Heart left ventricle (tissue), 16 donors: ENCODE measurements around the gene NKAIN2. TPM values are rescaled to one million over a fixed set of nuclear protein-coding genes. Genes with fewer than 3 reads are reported as not detected.

ENCODE experiments used
- ATAC-seq, 4 donors: fragments of 200-7000 bp; cut with Tn5 transposase; one replicate each; pipeline ENCODE4 v1.9.1; 2020 to 2022; ENCODE audit warnings: moderate library complexity in 4 of 4, mild to moderate bottlenecking in 3 of 4, moderate number of reproducible peaks in 1 of 4
- DNase-seq, 5 donors: peaks; one replicate each; pipeline ENCODE4 v3.0.0-alpha.2; 2020
- H3K27ac ChIP-seq, 12 donors: fragments of 200-600 bp; sonication (generic) in 4 of 12; one replicate each; pipeline versions ENCODE4 v1.5.0 to v1.8.0; 2016 to 2022; ENCODE audit warnings: mild to moderate bottlenecking in 2 of 12
- H3K27me3 ChIP-seq, 9 donors: fragments of 200-600 bp; sonication (generic) in 2 of 9; one replicate each; pipeline versions ENCODE4 v1.5.1 to v1.8.0; 2016 to 2022; ENCODE audit warnings: mild to moderate bottlenecking in 3 of 9
- H3K36me3 ChIP-seq, 9 donors: fragments of 200-600 bp; sonication (generic) in 2 of 9; one replicate each; pipeline versions ENCODE4 v1.5.0 to v1.8.0; 2018 to 2022; ENCODE audit warnings: mild to moderate bottlenecking in 2 of 9
- H3K4me1 ChIP-seq, 12 donors: fragments of 200-600 bp; sonication (generic) in 4 of 12; one replicate each; pipeline versions ENCODE4 v1.5.0 to v1.8.0; 2016 to 2022; ENCODE audit warnings: mild to moderate bottlenecking in 3 of 12
- H3K4me3 ChIP-seq, 12 donors: fragments of 200-600 bp; sonication (generic) in 4 of 12; one replicate each; pipeline versions ENCODE4 v1.5.0 to v1.8.0; 2017 to 2022; ENCODE audit warnings: mild to moderate bottlenecking in 9 of 12, moderate library complexity in 4 of 12
- H3K9me3 ChIP-seq, 12 donors: fragments of 200-600 bp; sonication (generic) in 4 of 12; one replicate each; pipeline versions ENCODE4 v1.5.0 to v1.8.0; 2016 to 2022; ENCODE audit warnings: mild to moderate bottlenecking in 1 of 12
- POLR2A ChIP-seq, 2 donors: fragments of 450-650 bp; IDR thresholded peaks; one replicate each; pipeline ENCODE4 v1.6.1; 2017; ENCODE audit warnings: antibody characterized with exemption in 2 of 2, mild to moderate bottlenecking in 2 of 2, moderate library complexity in 2 of 2
- WGBS, 4 donors: extraction: QIAGEN DNeasy Blood & Tissue Kit in 2 of 4; methylation state at CpG; one replicate each; pipeline versions ENCODE4 v1.1.5 to v1.1.7; 2013 to 2018; 5-methylcytosine and 5-hydroxymethylcytosine counted together
- intact Hi-C, 10 donors: fragments of 100-400 bp; cut with DNase I; formaldehyde crosslinking; loops; one replicate each; pipeline versions ENCODE4 v1.11.1 to v1.14.2; 2022
- polyA plus RNA-seq, 2 donors: library from polyadenylated mRNA; stranded (reverse); fragments of 200-250 nt; gene quantifications; one replicate each; pipeline ENCODE4 v1.2.3, GENCODE V29; 2013
- total RNA-seq, 9 donors: library from RNA; depleted of rRNA in 2 of 9; stranded (reverse); fragments of >200 nt in 2 of 9; fragmentation: NEBNext Ultra II Directional in 3 of 9; extraction: Animal tissue kit (Norgen Biotek cat#: 25700) in 3 of 9; gene quantifications; one replicate each; pipeline versions ENCODE4 v1.1.0 to v1.2.4, GENCODE V29; 2016 to 2023
- TF ChIP-seq, protein P1 (sequence below), 12 donors: fragments of 200-600 bp; sonication (generic) in 4 of 12; IDR thresholded peaks; one replicate each; pipeline versions ENCODE4 v1.5.0 to v1.8.0; 2018 to 2022; ENCODE audit warnings: antibody characterized with exemption in 12 of 12, mild to moderate bottlenecking in 5 of 12
- donor health status: ischemic (EF 13 %, LVEDD 7.1; RV severe dilation, severe dysfunction).
- donor health status: healthy with polysubstance abuse.
- donor health status: DM: no; HTN: yes; CAD: no.
- donor health status: DM: no; HTN: no; CAD: no.
- donor health status: ischemic (EF 25% LVEDD 6.9; RV normal size, moderate dysfunction).
- donor health status: ischemic (EF 25% LVEDD 5.7; RV mildly dilated, moderate dysfunction).
- donor health status: healthy.
- donor health status: DM: yes; HTN: yes; CAD: no.
- donor health status: ischemic (EF 35%, LVEDD 5.7; RV mildly dilated, moderate dysfunction).
- donor health status: nonischemic (EF 11% LVEDD 7.7; RV severe dilation, severe dysfunction).
- donor health status: DM: yes; HTN: yes; CAD: no.
- donor health status: PGD.
- donor health status: ischemic (EF 29% LVEDD 5.4; RV normal size, mild dysfunction).
- donor health status: nonischemic (EF 23%, LVEDD 6.1; RV moderate dilation, normal function).

The NKAIN2 gene
- total and polyA plus RNA-seq, 11 donors = 0.19 to 0.83 (median 0.33) TPM; not detected in 2

DNA sequence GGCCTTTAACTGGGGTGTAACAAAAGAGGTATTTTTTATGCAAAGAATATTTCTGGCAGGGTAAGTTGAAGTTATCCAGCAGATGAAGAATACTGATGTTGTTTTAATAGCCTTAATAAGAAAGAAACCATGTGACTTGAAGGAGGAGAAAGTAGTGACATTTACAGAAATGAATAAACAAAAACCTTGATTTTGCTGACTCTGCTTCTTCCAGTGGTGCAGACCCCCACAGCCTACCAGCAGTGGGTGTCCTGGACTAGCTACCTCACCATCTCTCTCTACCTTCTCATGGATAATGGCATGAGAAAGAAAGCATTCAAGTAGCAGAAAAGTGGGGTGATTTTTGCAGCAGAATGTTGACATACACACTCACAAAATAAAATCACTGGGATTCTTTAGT is 996.0 kb downstream of the NKAIN2 start:
- H3K9me3 ChIP-seq = no peaks in the 10 kb centered on the region
- TF ChIP-seq POLR2A (IDR thresholded peaks at IDR 0.05) = no peak
- TF ChIP-seq, protein P1, sequence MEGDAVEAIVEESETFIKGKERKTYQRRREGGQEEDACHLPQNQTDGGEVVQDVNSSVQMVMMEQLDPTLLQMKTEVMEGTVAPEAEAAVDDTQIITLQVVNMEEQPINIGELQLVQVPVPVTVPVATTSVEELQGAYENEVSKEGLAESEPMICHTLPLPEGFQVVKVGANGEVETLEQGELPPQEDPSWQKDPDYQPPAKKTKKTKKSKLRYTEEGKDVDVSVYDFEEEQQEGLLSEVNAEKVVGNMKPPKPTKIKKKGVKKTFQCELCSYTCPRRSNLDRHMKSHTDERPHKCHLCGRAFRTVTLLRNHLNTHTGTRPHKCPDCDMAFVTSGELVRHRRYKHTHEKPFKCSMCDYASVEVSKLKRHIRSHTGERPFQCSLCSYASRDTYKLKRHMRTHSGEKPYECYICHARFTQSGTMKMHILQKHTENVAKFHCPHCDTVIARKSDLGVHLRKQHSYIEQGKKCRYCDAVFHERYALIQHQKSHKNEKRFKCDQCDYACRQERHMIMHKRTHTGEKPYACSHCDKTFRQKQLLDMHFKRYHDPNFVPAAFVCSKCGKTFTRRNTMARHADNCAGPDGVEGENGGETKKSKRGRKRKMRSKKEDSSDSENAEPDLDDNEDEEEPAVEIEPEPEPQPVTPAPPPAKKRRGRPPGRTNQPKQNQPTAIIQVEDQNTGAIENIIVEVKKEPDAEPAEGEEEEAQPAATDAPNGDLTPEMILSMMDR (IDR thresholded peaks at IDR 0.05) = no peak
- H3K4me3 ChIP-seq = no peak overlapping the region
- H3K27me3 ChIP-seq = no peaks in the 10 kb centered on the region
- no peaks in the 10 kb centered on the region for H3K36me3 ChIP-seq
- no peak overlapping the region for H3K27ac ChIP-seq
- DNase-seq (no peak), ATAC-seq (no peak)
- no peaks in the 10 kb centered on the region for H3K4me1 ChIP-seq
- intact Hi-C loops = loop anchor here in 7 of 10 donors (5.0 to 10.0 kb wide), 4 partner anchors 995 to 1025 kb away; partner anchors contain the start of gene NKAIN2 (in 5 of the 7)

- TF ChIP-seq POLR2A (IDR thresholded peaks at IDR 0.05) = no peak
- TF ChIP-seq, protein P1 (IDR thresholded peaks at IDR 0.05) = no peak
- H3K9me3 ChIP-seq = no peaks in the 10 kb centered on the region
Measured at GRCh38 chr6:124800222-124800621, 996.6 kb downstream of the NKAIN2 start.

DNA sequence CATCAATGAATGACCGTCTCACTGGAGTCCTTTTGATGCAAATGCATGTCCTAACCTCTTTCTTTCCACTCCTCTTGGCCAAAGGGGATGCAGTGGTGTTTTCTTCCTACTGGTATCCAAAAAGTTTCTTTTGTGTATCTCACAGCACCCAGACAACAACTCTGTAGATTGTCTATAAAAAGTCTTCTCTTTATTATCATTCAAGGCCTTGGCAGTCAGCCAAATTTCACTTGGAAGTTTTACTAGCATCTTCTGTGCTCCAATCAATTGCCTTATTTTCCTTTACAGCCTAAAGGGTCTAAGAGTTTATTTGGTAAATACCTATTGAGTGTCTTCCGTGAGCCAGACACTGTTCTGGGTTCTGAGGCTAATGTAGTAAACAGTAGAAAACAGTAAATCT is 1008.4 kb downstream of the NKAIN2 start:
- intact Hi-C loops = loop anchor here in 1 of 10 donors (10.0 kb wide), 1 partner anchor 1417 kb away; no protein-coding TSS in a partner anchor
- no peak for ATAC-seq
- TF ChIP-seq POLR2A (IDR thresholded peaks at IDR 0.05) = no peak
- TF ChIP-seq, protein P1 (IDR thresholded peaks at IDR 0.05) = no peak

More at GRCh38 chr6:124800222-124800621, 996.6 kb downstream of the NKAIN2 start:
- Histone ChIP-seq H3K4me1 (no peaks in the 10 kb centered on the region), H3K27me3 (no peaks in the 10 kb centered on the region), H3K4me3 (no peak overlapping the region), H3K27ac (no peak overlapping the region), H3K36me3 (no peaks in the 10 kb centered on the region)
- intact Hi-C loops = no loop called here
- ATAC-seq (no peak), DNase-seq (no peak)
- WGBS, 4 donors = 88 to 92% (median 90%) methylated on average over 6 of the region's 6 CpGs

DNA sequence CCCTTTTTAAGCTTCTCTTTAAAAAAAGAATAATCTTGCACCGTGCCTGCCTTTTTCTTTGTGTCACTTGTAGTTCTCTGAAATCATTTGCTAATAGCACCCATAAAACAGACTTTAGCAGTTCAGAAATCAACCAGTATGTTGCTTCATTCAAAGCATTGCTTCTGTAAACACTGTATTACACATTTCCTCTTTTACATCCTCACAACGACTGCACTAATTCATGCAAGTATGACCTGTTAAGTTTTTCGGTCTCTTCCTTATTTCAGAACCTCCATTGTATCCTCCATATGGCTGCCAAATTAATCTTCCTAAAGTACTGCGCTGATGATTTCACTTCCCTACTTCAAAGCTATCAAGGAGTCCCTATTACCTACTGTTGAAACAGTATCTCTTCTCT is 1015.7 kb downstream of the NKAIN2 start:
- intact Hi-C loops = loop anchor here in 1 of 10 donors (10.0 kb wide), 1 partner anchor 1425 kb away; no protein-coding TSS in a partner anchor
- DNase-seq (no peak), ATAC-seq (no peak)
- H3K27me3 ChIP-seq = no peaks in the 10 kb centered on the region
- H3K4me1 ChIP-seq = peaks cover 0 to 8% (median 0%) of the 10 kb centered on the region in 12 donors
- 63 to 69% (median 64%) methylated on average over 4 of the region's 4 CpGs for WGBS, 4 donors
- H3K36me3 ChIP-seq = no peaks in the 10 kb centered on the region
- H3K9me3 ChIP-seq = no peaks in the 10 kb centered on the region
- no peak overlapping the region for H3K27ac ChIP-seq
- TF ChIP-seq, protein P1 (IDR thresholded peaks at IDR 0.05) = no peak
- no peak for TF ChIP-seq POLR2A (IDR thresholded peaks at IDR 0.05)
- no peak overlapping the region for H3K4me3 ChIP-seq

More for the DNA sequence above, 1008.4 kb downstream of the NKAIN2 start:
- 71 to 81% (median 79%) methylated on average over 2 of the region's 2 CpGs for WGBS, 4 donors
- H3K27me3 ChIP-seq = no peaks in the 10 kb centered on the region
- no peak overlapping the region for H3K4me3 ChIP-seq
- no peaks in the 10 kb centered on the region for H3K4me1 ChIP-seq
- H3K9me3 ChIP-seq = peaks cover 0 to 6% (median 0%) of the 10 kb centered on the region in 12 donors
- DNase-seq = no peak
- H3K36me3 ChIP-seq = no peaks in the 10 kb centered on the region
- H3K27ac ChIP-seq = no peak overlapping the region
